C4-2B (cell line): ENCODE measurements around the gene RPS6KA6.

ENCODE experiments used
- ZFX ChIP-seq: fragments of 450-650 bp; IDR thresholded peaks from 2 replicates; pipeline ENCODE4 v1.6.1; 2017
- TF ChIP-seq, protein P1 (sequence below): fragments of 450-650 bp; conservative IDR thresholded peaks from 2 replicates; pipeline ENCODE4 v1.5.1; 2017; ENCODE audit warnings: mild to moderate bottlenecking

DNA sequence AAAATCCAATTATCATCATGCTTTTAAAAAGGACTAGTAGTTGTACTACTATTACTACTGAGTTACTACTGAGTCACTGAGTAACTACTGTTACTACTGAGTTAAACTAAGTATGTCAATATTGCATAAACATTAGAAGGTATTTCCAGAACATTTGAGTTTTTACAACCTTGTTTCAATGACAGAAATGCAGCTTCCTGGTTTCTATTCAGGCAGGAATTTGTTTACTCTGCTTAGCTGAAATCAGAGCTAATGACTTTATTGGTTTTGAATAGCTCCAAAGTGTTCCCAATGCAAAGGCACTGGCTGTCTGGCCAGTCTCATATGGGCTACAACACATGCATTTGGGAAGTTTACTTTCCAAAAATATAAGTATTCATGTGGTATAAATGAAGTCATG lies 12.0 kb downstream of the RPS6KA6 start:
- TF ChIP-seq, protein P1, sequence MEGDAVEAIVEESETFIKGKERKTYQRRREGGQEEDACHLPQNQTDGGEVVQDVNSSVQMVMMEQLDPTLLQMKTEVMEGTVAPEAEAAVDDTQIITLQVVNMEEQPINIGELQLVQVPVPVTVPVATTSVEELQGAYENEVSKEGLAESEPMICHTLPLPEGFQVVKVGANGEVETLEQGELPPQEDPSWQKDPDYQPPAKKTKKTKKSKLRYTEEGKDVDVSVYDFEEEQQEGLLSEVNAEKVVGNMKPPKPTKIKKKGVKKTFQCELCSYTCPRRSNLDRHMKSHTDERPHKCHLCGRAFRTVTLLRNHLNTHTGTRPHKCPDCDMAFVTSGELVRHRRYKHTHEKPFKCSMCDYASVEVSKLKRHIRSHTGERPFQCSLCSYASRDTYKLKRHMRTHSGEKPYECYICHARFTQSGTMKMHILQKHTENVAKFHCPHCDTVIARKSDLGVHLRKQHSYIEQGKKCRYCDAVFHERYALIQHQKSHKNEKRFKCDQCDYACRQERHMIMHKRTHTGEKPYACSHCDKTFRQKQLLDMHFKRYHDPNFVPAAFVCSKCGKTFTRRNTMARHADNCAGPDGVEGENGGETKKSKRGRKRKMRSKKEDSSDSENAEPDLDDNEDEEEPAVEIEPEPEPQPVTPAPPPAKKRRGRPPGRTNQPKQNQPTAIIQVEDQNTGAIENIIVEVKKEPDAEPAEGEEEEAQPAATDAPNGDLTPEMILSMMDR: no peak
- no peak for TF ChIP-seq ZFX
